ENCODE data around the gene CBR3.

CBR3 gene

GRCh38 chr21:36180963-36181362, 46.1 kb downstream of the CBR3 start:
- H3K9me3 ChIP-seq (replicated peaks in 1 of 11) = peaks cover 0 to 23% (median 16%) of the 10 kb centered on the region in 11 experiments; a peak in 15 of 22 replicates
- H4K20me1 ChIP-seq = no peaks in the 10 kb centered on the region
- TF ChIP-seq Cebpa-rat (IDR thresholded peaks at IDR 0.05) = no peak
- H3K27ac ChIP-seq = peak overlapping the region in 9 of 11 experiments; percentile 14 to 74 (median 62); a peak in 14 of 22 replicates
- no peak overlapping the region for H3K9ac ChIP-seq
- H3K36me3 ChIP-seq = peaks cover 0 to 14% (median 7%) of the 10 kb centered on the region in 11 experiments; a peak in 5 of 22 replicates
- H3K27me3 ChIP-seq = no peaks in the 10 kb centered on the region
- peak overlapping the region; percentile 24 to 79 (median 64); a peak in 20 of 22 replicates for H3K4me2 ChIP-seq
- H3K4me1 ChIP-seq = peaks cover 30 to 49% (median 39%) of the 10 kb centered on the region in 10 experiments
- no peak overlapping the region for H3K4me3 ChIP-seq

- peak overlapping the region in 8 of 11 experiments; percentile 35 to 74 (median 59); a peak in 15 of 22 replicates for H3K27ac ChIP-seq
- no peak overlapping the region for H3K4me3 ChIP-seq
- H3K4me1 ChIP-seq = peaks cover 30 to 56% (median 37%) of the 10 kb centered on the region in 10 experiments
- peaks cover 0 to 14% (median 7%) of the 10 kb centered on the region in 11 experiments; a peak in 6 of 22 replicates for H3K36me3 ChIP-seq
- TF ChIP-seq Cebpa-rat (IDR thresholded peaks at IDR 0.05) = peak in 5 of 11 experiments; percentile 21 to 69 (median 46); a peak in 6 of 22 replicates
- peaks cover 0 to 23% (median 16%) of the 10 kb centered on the region in 11 experiments; a peak in 15 of 22 replicates for H3K9me3 ChIP-seq (replicated peaks in 1 of 11)
- peak overlapping the region in 2 of 11 experiments; percentile 37 to 41; a peak in 2 of 22 replicates for H3K9ac ChIP-seq
- H3K4me2 ChIP-seq = peak overlapping the region in 10 of 11 experiments; percentile 21 to 79 (median 68); a peak in 19 of 22 replicates
- H3K27me3 ChIP-seq = no peaks in the 10 kb centered on the region
- no peaks in the 10 kb centered on the region for H4K20me1 ChIP-seq
Measured at GRCh38 chr21:36183144-36183795, 48.4 kb downstream of the CBR3 start.

GRCh38 chr21:36184545-36184944, 49.7 kb downstream of the CBR3 start:
- Histone ChIP-seq H3K4me1 (peaks cover 30 to 59% (median 39%) of the 10 kb centered on the region in 10 experiments), H3K27ac (peak overlapping the region in 1 of 11 experiments; percentile 23; a peak in 1 of 22 replicates), H3K4me2 (no peak overlapping the region; a peak in 1 of 22 replicates), H3K9ac (no peak overlapping the region), H3K36me3 (peaks cover 0 to 10% (median 2%) of the 10 kb centered on the region in 11 experiments; a peak in 5 of 22 replicates), H4K20me1 (no peaks in the 10 kb centered on the region), H3K27me3 (no peaks in the 10 kb centered on the region), H3K9me3 (replicated peaks in 1 of 11) (peaks cover 0 to 16% (median 8%) of the 10 kb centered on the region in 11 experiments; a peak in 12 of 22 replicates), H3K4me3 (no peak overlapping the region)
- TF ChIP-seq Cebpa-rat (IDR thresholded peaks at IDR 0.05) = no peak

- no peak overlapping the region for H3K4me3 ChIP-seq
- H4K20me1 ChIP-seq = no peaks in the 10 kb centered on the region
- H3K9ac ChIP-seq = no peak overlapping the region
- H3K27me3 ChIP-seq = no peaks in the 10 kb centered on the region
- H3K4me2 ChIP-seq = no peak overlapping the region
- H3K4me1 ChIP-seq = peaks cover 30 to 59% (median 39%) of the 10 kb centered on the region in 10 experiments
- peaks cover 0 to 7% (median under 1%) of the 10 kb centered on the region in 11 experiments; a peak in 4 of 22 replicates for H3K9me3 ChIP-seq (replicated peaks in 1 of 11)
- H3K36me3 ChIP-seq = peaks cover 0 to 5% (median 0%) of the 10 kb centered on the region in 11 experiments; a peak in 3 of 22 replicates
- H3K27ac ChIP-seq = no peak overlapping the region
- TF ChIP-seq Cebpa-rat (IDR thresholded peaks at IDR 0.05) = no peak
Measured at GRCh38 chr21:36185523-36185922, 50.6 kb downstream of the CBR3 start.

- H4K20me1 ChIP-seq = no peaks in the 10 kb centered on the region
- H3K9me3 ChIP-seq (replicated peaks in 1 of 11) = peaks cover 0 to 1% (median 0%) of the 10 kb centered on the region in 11 experiments; a peak in 2 of 22 replicates
- no peak overlapping the region for H3K9ac ChIP-seq
- no peak overlapping the region for H3K4me3 ChIP-seq
- H3K27me3 ChIP-seq = no peaks in the 10 kb centered on the region
- no peak for TF ChIP-seq Cebpa-rat (IDR thresholded peaks at IDR 0.05)
- H3K36me3 ChIP-seq = peaks cover 0 to 5% (median 0%) of the 10 kb centered on the region in 11 experiments; a peak in 3 of 22 replicates
- H3K27ac ChIP-seq = no peak overlapping the region
- H3K4me1 ChIP-seq = peaks cover 28 to 55% (median 35%) of the 10 kb centered on the region in 10 experiments
- H3K4me2 ChIP-seq = no peak overlapping the region
Measured at GRCh38 chr21:36186081-36186480, 51.2 kb downstream of the CBR3 start.

GRCh38 chr21:36186506-36187399, 51.9 kb downstream of the CBR3 start:
- Histone ChIP-seq H3K27me3 (no peaks in the 10 kb centered on the region), H3K4me1 (peaks cover 21 to 48% (median 29%) of the 10 kb centered on the region in 10 experiments), H3K9me3 (replicated peaks in 1 of 11) (no peaks in the 10 kb centered on the region), H4K20me1 (no peaks in the 10 kb centered on the region), H3K9ac (no peak overlapping the region), H3K36me3 (peaks cover 0 to 5% (median 0%) of the 10 kb centered on the region in 11 experiments; a peak in 3 of 22 replicates), H3K4me2 (no peak overlapping the region), H3K4me3 (no peak overlapping the region), H3K27ac (no peak overlapping the region)
- no peak for TF ChIP-seq Cebpa-rat (IDR thresholded peaks at IDR 0.05)

GRCh38 chr21:36188081-36188681, 53.3 kb downstream of the CBR3 start:
- no peak overlapping the region for H3K27ac ChIP-seq
- no peak overlapping the region for H3K4me2 ChIP-seq
- no peak overlapping the region for H3K4me3 ChIP-seq
- H3K9ac ChIP-seq = no peak overlapping the region
- no peak for TF ChIP-seq Cebpa-rat (IDR thresholded peaks at IDR 0.05)
- no peaks in the 10 kb centered on the region; a peak in 1 of 22 replicates for H4K20me1 ChIP-seq
- H3K9me3 ChIP-seq (replicated peaks in 1 of 11) = no peaks in the 10 kb centered on the region
- H3K36me3 ChIP-seq = peaks cover 0 to 5% (median 0%) of the 10 kb centered on the region in 11 experiments; a peak in 3 of 22 replicates
- H3K27me3 ChIP-seq = no peaks in the 10 kb centered on the region
- H3K4me1 ChIP-seq = peaks cover 9 to 34% (median 15%) of the 10 kb centered on the region in 10 experiments

- Histone ChIP-seq H3K4me2 (peak overlapping the region in 4 of 11 experiments; percentile 24 to 39 (median 31); a peak in 5 of 22 replicates), H3K27me3 (no peaks in the 10 kb centered on the region)
Measured at GRCh38 chr21:36188937-36189336, 54.1 kb downstream of the CBR3 start.

More at GRCh38 chr21:36188937-36189336, 54.1 kb downstream of the CBR3 start:
- TF ChIP-seq Cebpa-rat (IDR thresholded peaks at IDR 0.05) = no peak
- H3K9me3 ChIP-seq (replicated peaks in 1 of 11) = no peaks in the 10 kb centered on the region
- H3K4me1 ChIP-seq = peaks cover 1 to 26% (median 9%) of the 10 kb centered on the region in 10 experiments; a peak in 18 of 20 replicates
- H3K27ac ChIP-seq = no peak overlapping the region
- no peak overlapping the region for H3K9ac ChIP-seq
- peaks cover 0 to 5% (median 0%) of the 10 kb centered on the region in 11 experiments; a peak in 3 of 22 replicates for H3K36me3 ChIP-seq
- H4K20me1 ChIP-seq = peaks cover 0 to 4% (median 0%) of the 10 kb centered on the region in 11 experiments; a peak in 2 of 22 replicates
- no peak overlapping the region for H3K4me3 ChIP-seq

Data from BLaER1 treated with 17β-estradiol and CSF1 and Interleukin-3, amounts not matched to agents 10 nM and 100 nM (cell line).